PC-9 (cell line): ENCODE data around the gene SLC10A7. TPM values are rescaled to one million over a fixed set of nuclear protein-coding genes. Genes with fewer than 3 reads are reported as not detected.

ENCODE experiments used
- BruUV-seq: library from RNA; stranded (reverse); fragments of 400-500 nt; replicated peaks from 2 replicates; lab custom pipeline; 2021; lab: Mats Ljungman, UMichigan
- CTCF ChIA-PET: fragments of 300-600 bp; sonication (Branson Sonifier 250); formaldehyde crosslinking; loops from one replicate; lab custom pipeline; 2022; ENCODE audit warnings: antibody characterized with exemption; lab: Charles Lee
- POLR2A ChIA-PET: fragments of 300-600 bp; sonication (Branson Sonifier 250); formaldehyde crosslinking; loops from one replicate; lab custom pipeline; 2022; ENCODE audit warnings: antibody characterized with exemption; ENCODE audit not compliant: unreplicated experiment; lab: Charles Lee
- DNase-seq, 2 experiments: peaks; one replicate each; pipeline versions ENCODE4 v3.0.0 to v3.0.0-alpha.2; 2015 to 2022; ENCODE audit warnings: mixed read lengths in 1 of 2
- H2AFZ ChIP-seq: fragments of 200-600 bp; sonication (generic); 2 replicates; pipeline ENCODE4 v1.8.1; 2017; ENCODE audit warnings: antibody characterized with exemption
- H3F3A ChIP-seq: fragments of 200-600 bp; sonication (generic); 2 replicates; pipeline ENCODE4 v1.8.1; 2017; ENCODE audit warnings: antibody characterized with exemption, mild to moderate bottlenecking, low read depth; ENCODE audit not compliant: insufficient read depth
- H3K27ac ChIP-seq: fragments of 200-600 bp; sonication (generic); 2 replicates; pipeline ENCODE4 v1.6.1; 2016; ENCODE audit warnings: mixed run types
- H3K27me3 ChIP-seq: fragments of 200-600 bp; sonication (generic); 2 replicates; pipeline ENCODE4 v1.6.1; 2016; ENCODE audit warnings: low read depth, mixed run types; ENCODE audit not compliant: insufficient read depth
- H3K36me3 ChIP-seq: fragments of 200-600 bp; sonication (generic); 2 replicates; pipeline ENCODE4 v1.6.1; 2016; ENCODE audit warnings: low read depth, mixed run types
- H3K4me1 ChIP-seq: fragments of 200-600 bp; sonication (generic); replicated peaks from 2 replicates; pipeline ENCODE4 v1.6.1; 2016; ENCODE audit warnings: mixed run types; ENCODE audit not compliant: insufficient read depth
- H3K4me2 ChIP-seq: fragments of 200-600 bp; sonication (generic); 2 replicates; pipeline ENCODE4 v1.6.1; 2017; ENCODE audit warnings: mixed run types
- H3K4me3 ChIP-seq: fragments of 200-600 bp; sonication (generic); 2 replicates; pipeline ENCODE4 v1.6.1; 2016; ENCODE audit warnings: mixed run types
- H3K79me2 ChIP-seq: fragments of 200-600 bp; sonication (generic); 2 replicates; pipeline ENCODE4 v1.6.1; 2017; ENCODE audit warnings: low read depth, mixed run types
- H3K9me2 ChIP-seq: fragments of 200-600 bp; sonication (generic); 2 replicates; pipeline ENCODE4 v1.8.1; 2017; ENCODE audit warnings: mild to moderate bottlenecking; ENCODE audit not compliant: insufficient read depth
- H3K9me3 ChIP-seq: fragments of 200-600 bp; sonication (generic); 2 replicates; pipeline ENCODE4 v1.8.1; 2016; ENCODE audit warnings: low read depth; ENCODE audit not compliant: insufficient read depth
- H4K20me1 ChIP-seq: fragments of 200-600 bp; sonication (generic); 2 replicates; pipeline ENCODE4 v1.8.1; 2017; ENCODE audit not compliant: insufficient read depth
- CTCF ChIP-seq: fragments of 200-600 bp; sonication (generic); conservative IDR thresholded peaks from 2 replicates; pipeline ENCODE4 v1.6.1; 2017; ENCODE audit warnings: mixed run types, antibody characterized with exemption, mild to moderate bottlenecking, moderate library complexity
- EZH2 ChIP-seq: fragments of 200-600 bp; sonication (generic); IDR thresholded peaks from 2 replicates; pipeline ENCODE4 v1.8.0; 2017; ENCODE audit warnings: antibody characterized with exemption, low read depth
- intact Hi-C: fragments of 100-400 bp; cut with micrococcal nuclease; formaldehyde crosslinking; loops from one replicate; pipeline ENCODE4 v1.10.0; 2022; ENCODE audit not compliant: unreplicated experiment
- total RNA-seq: library from RNA; stranded (reverse); gene quantifications from 2 replicates; pipeline ENCODE4 v1.2.3, GENCODE V29; 2021

SLC10A7 gene
- total RNA-seq, 1 experiment from 2014 or later: 11.4 TPM

- no peak overlapping the region for H3K27ac ChIP-seq
- no peak overlapping the region for H3K4me2 ChIP-seq
- no peaks in the 10 kb centered on the region for H3K36me3 ChIP-seq
- H3K4me3 ChIP-seq: no peak overlapping the region
- no peaks in the 10 kb centered on the region for H3K4me1 ChIP-seq
- H3K79me2 ChIP-seq: no peaks in the 10 kb centered on the region
- no peaks in the 10 kb centered on the region for H3K27me3 ChIP-seq
- no peaks in the 10 kb centered on the region for H3F3A ChIP-seq
- no peaks in the 10 kb centered on the region for H4K20me1 ChIP-seq
- H2AFZ ChIP-seq: no peak overlapping the region
- no TSS peak for BruUV-seq
- no peak for DNase-seq
- ChIA-PET POLR2A (no interaction called here), CTCF (no interaction called here)
- H3K9me2 ChIP-seq: no peaks in the 10 kb centered on the region
- intact Hi-C loops: no loop called here
- H3K9me3 ChIP-seq: no peaks in the 10 kb centered on the region
- TF ChIP-seq CTCF: no peak
- no peak for TF ChIP-seq EZH2
These were observed 63.1 kb downstream of the SLC10A7 start for GRCh38 chr4:146458594-146458993.

GRCh38 chr4:146456681-146457080 lies 65.1 kb downstream of the SLC10A7 start:
- Histone ChIP-seq H3K9me2 (no peaks in the 10 kb centered on the region), H3K27ac (no peak overlapping the region), H3K27me3 (no peaks in the 10 kb centered on the region), H3K79me2 (no peaks in the 10 kb centered on the region), H3K36me3 (no peaks in the 10 kb centered on the region), H2AFZ (no peak overlapping the region), H3K4me3 (no peak overlapping the region), H3K4me1 (no peaks in the 10 kb centered on the region), H3K9me3 (no peaks in the 10 kb centered on the region), H3F3A (no peaks in the 10 kb centered on the region), H3K4me2 (no peak overlapping the region), H4K20me1 (no peaks in the 10 kb centered on the region)
- no TSS peak for BruUV-seq
- POLR2A ChIA-PET: no interaction called here
- intact Hi-C loops: no loop called here
- TF ChIP-seq EZH2: no peak
- DNase-seq: no peak
- CTCF ChIA-PET: no interaction called here

- H3K4me2 ChIP-seq: no peak overlapping the region
- no peak overlapping the region for H2AFZ ChIP-seq
- no TSS peak for BruUV-seq
- H3K9me3 ChIP-seq: no peaks in the 10 kb centered on the region
- H3K4me1 ChIP-seq: no peaks in the 10 kb centered on the region
- H4K20me1 ChIP-seq: no peaks in the 10 kb centered on the region
- no peaks in the 10 kb centered on the region for H3K36me3 ChIP-seq
- no peak overlapping the region for H3K27ac ChIP-seq
- intact Hi-C loops: no loop called here
- H3K9me2 ChIP-seq: no peaks in the 10 kb centered on the region
- no peak for TF ChIP-seq EZH2
- TF ChIP-seq CTCF: no peak
- H3F3A ChIP-seq: no peaks in the 10 kb centered on the region
- H3K27me3 ChIP-seq: no peaks in the 10 kb centered on the region
- ChIA-PET CTCF (no interaction called here), POLR2A (no interaction called here)
- no peak overlapping the region for H3K4me3 ChIP-seq
- DNase-seq: no peak
- H3K79me2 ChIP-seq: no peaks in the 10 kb centered on the region
These were observed 68.4 kb downstream of the SLC10A7 start for GRCh38 chr4:146453181-146453807.

- H3K27ac ChIP-seq: no peak overlapping the region
- CTCF ChIA-PET: no interaction called here
- H3K4me2 ChIP-seq: no peak overlapping the region
- DNase-seq: no peak
- no peaks in the 10 kb centered on the region for H3K4me1 ChIP-seq
- H3K27me3 ChIP-seq: no peaks in the 10 kb centered on the region
- no peak overlapping the region for H2AFZ ChIP-seq
- TF ChIP-seq CTCF (no peak), EZH2 (no peak)
- POLR2A ChIA-PET: no interaction called here
- no peak overlapping the region for H3K4me3 ChIP-seq
- BruUV-seq: no TSS peak
- intact Hi-C loops: no loop called here
- no peaks in the 10 kb centered on the region for H3K9me2 ChIP-seq
- H3K79me2 ChIP-seq: no peaks in the 10 kb centered on the region
- H4K20me1 ChIP-seq: no peaks in the 10 kb centered on the region
- H3K36me3 ChIP-seq: no peaks in the 10 kb centered on the region
- no peaks in the 10 kb centered on the region for H3K9me3 ChIP-seq
- no peaks in the 10 kb centered on the region for H3F3A ChIP-seq
These were observed 71.2 kb downstream of the SLC10A7 start for GRCh38 chr4:146450524-146450923.
